T1000 (cell line): ENCODE measurements around the gene GAR1.
"Not testable (repeated sequence)": the region's sequence is repeated elsewhere in the genome, so short reads cannot be mapped to it uniquely, and the experiment has no call there.

ENCODE experiments used
- DNase-seq: peaks from one replicate; lab custom pipeline; 2025; ENCODE audit warnings: mixed read lengths; lab: John Stamatoyannopoulos, UW

The GAR1 gene

DNA sequence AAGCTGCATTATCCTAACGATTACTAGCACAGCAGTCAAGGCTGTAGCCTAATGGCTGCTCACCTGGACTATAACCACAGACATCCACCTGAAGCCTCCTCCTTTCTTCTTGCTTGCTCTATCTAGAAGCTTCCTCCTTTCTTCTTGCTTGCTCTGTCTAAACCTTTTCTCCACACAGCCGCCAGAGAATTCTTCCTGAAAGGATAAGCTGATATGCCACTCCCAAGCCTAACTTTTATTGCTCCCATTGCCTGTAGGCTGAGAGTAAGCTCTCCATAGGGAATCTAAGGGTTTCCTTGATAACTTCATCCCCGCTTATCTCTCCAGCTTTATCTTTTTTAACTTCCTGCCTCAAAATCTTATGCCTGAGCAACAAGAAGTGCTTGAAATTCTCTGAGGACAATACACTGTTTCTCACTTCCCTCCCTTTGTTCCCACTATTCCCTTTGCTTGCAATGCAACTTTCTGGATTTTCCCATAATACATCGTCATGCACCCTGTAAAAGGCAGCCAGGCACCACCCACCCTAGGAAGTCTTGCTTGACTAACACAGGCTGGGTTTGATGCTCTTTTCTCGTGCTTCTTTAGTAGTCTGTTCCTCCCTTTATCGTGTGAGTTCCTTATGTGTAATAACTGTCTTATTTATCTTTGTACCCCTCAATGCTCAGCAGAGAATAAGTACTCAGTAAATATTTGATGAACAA, 31.0 kb downstream of the GAR1 start:
- no peak for DNase-seq

DNA sequence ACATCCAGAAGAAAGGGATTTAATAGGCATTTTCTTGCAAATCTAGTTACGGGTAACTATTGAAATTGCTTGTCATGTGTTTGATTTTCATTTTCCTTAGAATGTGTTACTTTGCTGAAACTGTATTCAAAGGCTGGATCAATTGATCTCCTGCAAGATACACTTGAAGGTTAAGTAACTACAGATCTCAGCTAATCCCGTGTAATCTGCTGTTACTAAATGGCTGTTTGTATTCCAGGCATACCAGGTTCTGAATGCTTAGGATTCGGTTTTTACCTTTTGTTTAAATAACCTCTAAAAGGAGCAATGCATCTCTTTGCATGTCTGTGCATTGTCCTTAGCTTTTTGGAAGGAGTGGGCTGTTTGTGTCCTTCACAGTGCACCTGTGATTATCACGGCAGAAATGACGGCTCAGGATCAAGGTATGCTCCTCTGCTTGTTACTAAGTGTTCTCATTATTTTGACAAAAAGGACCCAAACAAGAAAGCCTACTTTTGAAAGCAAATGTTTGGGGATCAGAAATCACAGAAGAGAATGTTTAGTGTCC, 32.4 kb downstream of the GAR1 start, which contains the start of gene LRIT3:
TSS of gene LRIT3 (plus strand) at position 212 of the 547 bp plus-strand sequence. CDS start at position 307, 95 bp downstream.
- no peak for DNase-seq

DNA sequence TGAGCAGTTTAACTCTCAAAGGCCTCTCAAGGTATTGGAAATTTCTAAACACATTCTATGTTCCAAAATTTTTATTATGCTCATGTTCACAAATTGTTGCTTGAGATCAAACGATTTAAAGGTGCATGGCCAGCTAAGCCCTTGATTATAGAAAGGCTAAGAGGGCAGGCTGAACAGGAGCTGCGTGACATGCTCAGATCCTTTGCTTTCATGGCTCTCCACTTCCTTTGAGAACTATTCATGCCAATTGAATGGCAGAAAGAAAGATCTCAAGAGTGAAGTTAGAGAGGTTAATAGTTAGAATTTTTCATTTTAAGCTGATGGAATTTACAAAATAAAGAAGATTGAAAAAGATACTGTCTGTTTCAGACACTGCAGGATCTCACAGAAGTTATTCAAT, 32.9 kb downstream of the GAR1 start:
- DNase-seq: no peak

DNA sequence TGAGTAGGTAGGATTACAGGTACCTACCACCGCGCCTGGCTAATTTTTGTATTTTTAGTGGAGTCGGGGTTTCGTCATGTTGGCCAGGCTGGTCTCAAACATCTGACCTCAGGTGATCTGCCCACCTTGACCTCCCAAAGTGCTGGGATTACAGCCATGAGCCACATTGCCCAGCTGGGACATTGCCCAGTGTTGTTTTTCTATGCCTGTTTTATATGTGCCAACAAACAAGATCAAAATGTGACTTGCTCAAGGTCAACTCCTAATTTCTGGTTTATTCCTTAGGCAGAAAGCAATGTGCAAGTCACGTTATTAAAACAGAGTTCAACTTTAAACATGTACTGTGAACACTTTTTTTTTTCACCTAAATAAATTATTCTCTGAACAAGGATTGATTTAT, 35.0 kb downstream of the GAR1 start:
- DNase-seq: no peak

DNA sequence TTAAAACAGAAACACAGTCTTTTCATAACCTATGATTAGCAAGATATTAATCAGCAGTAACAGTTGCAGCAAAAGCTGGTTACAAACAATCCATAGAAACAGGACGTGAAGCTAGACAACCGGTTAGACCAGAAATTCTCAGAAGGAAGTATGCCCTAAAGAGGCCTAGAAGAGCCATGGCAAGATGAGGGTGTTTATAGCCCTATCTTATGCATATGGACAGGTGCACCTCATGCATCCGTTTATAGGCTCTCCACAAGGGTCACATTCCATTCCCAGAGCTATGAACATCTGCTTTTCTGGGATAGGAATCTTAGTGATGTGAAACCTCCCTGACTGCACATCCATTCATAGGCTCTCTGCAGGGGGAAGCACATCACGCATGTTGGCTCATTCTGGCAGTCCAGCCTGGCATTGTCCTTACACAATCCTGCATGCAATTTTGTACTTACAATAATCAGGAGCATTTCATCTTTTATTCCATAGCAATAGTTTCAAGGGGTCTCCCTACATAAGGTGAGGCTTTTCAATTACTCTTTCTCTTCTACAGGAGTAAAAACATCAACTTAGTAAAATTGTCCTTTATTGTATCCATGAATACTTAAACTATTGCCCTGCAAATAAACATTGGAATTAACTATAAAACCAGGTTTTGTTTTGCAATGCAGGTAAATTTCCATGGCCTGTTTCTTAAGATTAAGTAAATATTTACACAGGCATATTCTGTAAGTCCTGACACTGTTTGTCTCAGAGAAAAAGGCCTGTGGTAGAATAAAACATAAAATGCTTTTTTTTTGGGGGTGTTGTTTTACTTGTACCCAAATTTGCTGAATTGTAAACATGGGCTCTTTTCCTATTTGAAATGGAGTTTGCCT, 44.1 kb downstream of the GAR1 start:
- DNase-seq: not testable (repeated sequence)

DNA sequence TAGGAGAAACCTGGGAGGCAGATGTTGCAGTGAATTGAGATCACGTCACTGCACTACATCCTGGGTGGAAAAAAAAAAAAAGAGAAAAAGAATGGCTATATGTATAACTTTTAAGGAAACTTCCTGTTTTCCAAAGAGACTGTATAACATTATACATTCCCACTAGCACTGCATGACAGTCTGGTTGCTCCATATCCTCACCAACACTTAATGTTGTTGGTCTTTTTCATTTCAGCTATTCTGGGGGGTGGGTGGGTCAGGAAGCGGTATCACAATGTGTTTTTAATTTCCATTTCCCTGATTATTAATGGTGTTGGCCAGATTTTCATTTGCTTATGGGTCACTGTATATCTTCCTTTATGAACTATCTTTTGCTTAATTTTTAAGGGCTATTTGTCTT, 45.7 kb downstream of the GAR1 start:
- DNase-seq: no peak

DNA sequence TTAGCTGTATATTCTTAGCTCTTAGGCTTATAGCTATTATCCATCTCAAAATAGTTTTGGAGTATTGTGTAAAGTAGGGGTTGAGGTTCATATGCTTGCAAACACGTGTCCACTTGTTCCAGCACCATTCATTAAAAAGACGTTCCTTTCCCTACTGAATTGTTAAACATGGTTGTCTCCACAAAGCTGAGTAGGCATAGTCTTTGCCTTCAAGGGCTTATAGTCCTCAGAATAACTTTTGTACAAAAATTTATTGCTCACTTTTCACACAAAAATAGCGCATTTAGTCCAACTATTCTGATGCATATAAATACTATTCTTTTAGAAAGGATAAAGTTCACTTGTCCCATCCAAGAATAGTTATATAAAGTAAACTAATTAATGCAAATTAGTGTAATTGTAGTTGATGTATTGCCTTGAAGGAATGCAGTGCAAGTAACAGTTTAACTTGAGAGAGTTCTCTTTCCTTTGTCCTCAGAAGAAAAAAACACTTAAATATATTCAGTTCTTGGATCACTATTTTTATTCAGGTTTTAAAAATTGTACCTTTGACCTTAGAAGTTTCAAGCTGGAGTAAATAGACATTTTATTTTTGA, 46.5 kb downstream of the GAR1 start:
- DNase-seq: no peak

DNA sequence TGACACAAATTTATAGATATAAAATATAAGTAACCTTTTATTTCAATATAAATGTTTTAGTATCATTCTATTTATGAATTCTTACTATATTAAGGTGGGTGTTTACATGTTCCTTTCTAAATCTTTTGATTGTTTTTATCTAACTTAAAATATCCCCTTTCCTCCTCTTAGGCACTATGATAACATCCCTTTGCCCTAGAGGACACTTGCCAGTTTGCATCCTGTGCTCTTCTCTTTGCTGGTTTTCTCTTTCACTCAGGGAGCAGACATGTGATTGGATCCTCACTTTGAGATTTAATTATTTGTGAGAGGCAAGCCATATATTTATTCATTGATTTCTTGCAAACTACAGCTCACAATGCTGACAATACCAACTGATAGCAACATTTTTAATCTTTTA, 48.6 kb downstream of the GAR1 start:
- DNase-seq: no peak

DNA sequence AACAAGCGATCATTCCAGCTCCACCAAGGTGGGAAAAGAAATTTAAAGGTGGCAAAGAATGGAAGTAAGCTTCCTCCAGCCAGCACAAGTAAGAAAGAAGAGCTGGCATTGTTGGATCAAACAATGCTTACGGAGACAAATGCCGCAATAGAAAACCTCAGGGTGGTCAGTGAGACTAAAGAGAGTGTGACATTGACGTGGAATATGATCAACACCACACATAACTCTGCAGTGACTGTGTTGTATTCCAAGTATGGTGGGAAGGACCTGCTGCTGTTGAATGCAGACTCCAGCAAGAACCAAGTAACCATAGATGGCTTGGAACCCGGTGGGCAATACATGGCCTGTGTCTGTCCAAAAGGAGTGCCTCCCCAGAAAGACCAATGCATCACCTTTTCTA, 54.5 kb downstream of the GAR1 start:
- no peak for DNase-seq

DNA sequence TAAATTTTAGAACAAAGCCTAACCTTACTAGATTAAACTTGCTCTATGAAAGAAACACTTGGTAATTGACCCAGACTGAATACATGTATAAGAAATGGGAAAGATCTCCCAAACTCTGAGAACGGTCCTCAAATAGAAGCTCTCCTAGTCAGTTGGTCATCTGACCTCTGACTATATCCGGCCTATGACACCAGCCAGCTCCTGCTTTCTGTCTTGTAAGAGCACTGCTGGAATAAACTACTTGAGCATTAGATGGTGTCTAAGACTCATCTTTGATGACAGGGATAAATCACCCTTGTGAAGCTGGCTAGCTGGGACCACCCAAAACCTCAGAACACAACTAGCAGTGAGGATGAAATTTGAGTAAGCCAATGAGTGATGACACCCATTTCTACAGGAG, 56.5 kb downstream of the GAR1 start:
- DNase-seq: no peak

DNA sequence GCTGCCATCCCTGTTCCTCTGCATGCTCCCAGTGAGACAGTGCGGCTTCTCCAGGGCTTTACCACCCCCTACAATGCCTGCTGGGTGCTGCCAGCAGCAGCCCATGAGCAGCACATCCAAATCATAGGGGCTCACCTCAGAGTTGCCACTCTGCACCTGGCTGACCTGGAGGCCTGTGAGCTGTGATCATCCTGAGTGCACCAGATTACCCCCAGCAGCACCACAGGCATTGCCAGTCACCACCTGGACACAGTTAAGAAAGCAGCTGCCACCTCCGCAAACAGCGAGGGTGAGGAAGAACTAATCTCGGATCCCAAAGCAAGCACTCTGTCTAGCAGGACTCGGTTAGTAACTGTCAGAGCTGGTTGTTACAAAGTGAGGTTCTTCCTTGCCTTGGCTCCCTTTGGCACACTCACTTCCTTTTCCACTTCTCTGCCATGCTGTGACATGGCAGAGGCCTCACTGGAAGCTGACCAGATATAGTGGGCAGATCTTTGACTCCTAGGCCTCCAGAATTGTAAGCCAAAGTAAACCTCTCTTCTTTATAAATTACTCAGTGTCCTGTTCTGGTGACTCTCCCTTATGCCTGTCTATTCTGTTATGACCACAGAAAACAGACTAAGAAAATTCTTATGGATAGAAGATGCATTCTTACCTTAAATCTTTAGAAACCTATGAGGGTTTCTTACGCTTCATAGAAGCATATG, 57.5 kb downstream of the GAR1 start:
- no peak for DNase-seq

DNA sequence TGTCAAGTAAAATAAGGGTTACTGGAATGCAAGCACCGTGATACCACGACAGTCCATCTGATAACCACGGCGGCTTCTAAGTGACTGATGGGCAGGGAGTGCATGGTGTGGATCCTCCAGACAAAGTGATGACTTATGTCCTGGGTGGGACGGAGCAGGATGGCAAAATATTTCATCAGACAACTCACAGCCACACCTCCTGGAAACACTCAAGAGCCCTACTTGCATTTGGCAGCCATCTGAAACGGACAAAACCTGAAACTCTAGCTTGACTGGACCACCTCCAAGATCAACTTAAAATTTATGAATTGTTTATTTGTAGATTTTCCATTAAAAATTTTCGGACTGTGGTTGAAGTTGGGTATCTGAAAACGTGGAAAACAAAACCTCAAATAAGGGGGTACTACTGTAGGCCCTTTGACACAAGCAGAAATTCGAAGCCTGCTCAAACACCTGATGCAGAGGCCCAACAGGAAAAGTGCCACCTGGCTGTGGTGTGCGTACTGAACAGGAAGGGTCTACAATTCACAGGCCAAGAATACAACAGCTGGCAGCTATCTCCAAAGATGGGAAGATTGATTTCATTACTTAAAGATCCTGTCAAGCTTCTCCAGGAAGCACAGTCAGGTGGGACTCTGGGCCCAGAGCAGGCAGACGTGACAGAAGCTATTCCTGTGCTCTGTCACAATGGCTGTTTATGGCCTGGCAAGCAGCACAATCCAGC, 58.4 kb downstream of the GAR1 start:
- no peak for DNase-seq
